HG03442 (cell line): Measurements from ENCODE around the gene PROSER1.
"Not testable (repeated sequence)": the region's sequence is repeated elsewhere in the genome, so short reads cannot be mapped to it uniquely, and the experiment has no call there.

Experiments used
- ATAC-seq: cut with Tn5 transposase; IDR thresholded peaks from one replicate; pipeline ENCODE4 v1.9.1; 2021; ENCODE audit warnings: mild to moderate bottlenecking, moderate library complexity; ENCODE audit not compliant: unreplicated experiment

Gene PROSER1

DNA sequence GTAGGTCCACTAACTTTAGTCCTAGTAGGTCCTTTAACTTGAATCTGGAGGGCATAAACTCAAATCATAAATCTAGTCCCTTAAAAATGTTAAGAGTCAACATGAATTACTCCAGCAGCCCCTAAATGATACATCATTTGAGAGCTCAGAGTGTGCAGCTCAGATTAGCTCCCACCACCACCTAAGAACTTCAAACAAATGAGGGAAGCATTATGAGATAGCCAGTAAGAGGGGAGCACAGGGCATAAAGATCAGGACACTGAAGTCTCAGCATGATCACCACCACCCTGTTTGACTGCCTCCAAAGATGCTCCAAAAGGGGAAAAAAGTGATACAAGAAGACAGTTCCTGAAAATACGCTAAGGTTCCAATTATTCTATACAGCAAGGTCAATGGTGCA is 5.7 kb downstream of the PROSER1 start:
- ATAC-seq: no peak

GRCh38 chr13:39025433-39025839 is 12.5 kb downstream of the PROSER1 start:
- no peak for ATAC-seq

DNA sequence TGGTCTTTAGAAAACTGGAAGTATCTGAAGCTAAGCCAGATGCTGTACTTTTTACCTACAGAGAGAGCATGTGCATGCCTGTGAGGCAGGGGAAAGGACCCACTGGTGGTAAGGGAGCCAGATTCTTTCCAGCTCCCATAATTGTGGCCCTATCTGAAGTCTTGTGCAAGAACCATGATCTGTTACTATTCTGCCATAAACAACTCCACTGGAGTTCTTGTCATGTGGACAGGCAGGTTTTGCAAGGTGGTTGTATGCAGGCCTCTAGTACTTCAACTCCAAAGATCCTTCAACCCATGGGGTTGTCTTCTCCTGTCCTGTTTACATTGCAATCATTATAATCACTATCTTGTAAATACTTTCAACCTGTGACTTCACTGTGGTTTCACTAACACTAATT is 14.1 kb downstream of the PROSER1 start:
- ATAC-seq: no peak

- ATAC-seq: no peak
Measured at GRCh38 chr13:39023316-39023715, 14.6 kb downstream of the PROSER1 start.

- no peak for ATAC-seq
Measured at GRCh38 chr13:39020853-39021462, 16.9 kb downstream of the PROSER1 start.

- ATAC-seq: peak; percentile 68
Measured at GRCh38 chr13:39016787-39017186, 21.1 kb downstream of the PROSER1 start.

GRCh38 chr13:39016087-39016486 is 21.8 kb downstream of the PROSER1 start:
- peak; percentile 95 for ATAC-seq

DNA sequence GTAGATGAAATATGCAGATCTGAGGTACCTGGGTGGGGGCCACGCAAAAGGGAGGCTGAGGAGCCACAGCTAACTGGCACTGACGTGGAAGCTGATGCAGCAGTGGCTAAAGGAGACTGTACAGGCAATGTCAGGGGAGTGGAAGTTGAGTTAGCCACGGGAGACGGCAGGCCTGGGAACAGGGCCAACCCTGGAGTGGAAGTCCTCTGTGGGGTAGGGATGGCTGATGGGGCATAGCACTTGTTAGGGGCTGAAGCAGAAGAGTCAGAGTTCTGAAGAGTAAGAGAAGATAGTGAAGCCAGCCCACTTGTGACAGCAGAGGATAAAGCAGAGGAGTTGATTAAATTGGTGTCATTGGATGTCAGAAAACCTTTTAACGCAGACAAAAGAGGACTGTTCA is 24.4 kb downstream of the PROSER1 start:
- ATAC-seq: no peak

DNA sequence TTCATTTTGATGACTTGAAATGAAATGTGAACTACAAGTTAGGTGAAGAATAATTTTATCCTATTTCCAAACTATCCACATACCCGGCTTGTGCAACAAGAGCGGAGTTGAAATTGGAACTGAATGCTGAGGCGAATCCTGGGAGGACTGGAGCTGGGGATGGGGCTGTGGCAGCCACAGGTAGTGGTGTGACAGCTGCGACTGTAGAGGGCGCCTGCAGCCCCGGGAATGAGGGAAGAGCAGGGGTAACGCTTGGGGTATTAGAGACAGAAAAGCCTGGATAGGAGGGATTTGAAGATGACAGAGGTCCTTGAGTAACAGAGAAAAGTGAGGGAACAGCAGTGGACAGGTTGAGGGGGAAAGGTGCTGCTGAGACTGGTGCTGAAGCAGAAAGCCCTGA is 25.3 kb downstream of the PROSER1 start:
- ATAC-seq: no peak

DNA sequence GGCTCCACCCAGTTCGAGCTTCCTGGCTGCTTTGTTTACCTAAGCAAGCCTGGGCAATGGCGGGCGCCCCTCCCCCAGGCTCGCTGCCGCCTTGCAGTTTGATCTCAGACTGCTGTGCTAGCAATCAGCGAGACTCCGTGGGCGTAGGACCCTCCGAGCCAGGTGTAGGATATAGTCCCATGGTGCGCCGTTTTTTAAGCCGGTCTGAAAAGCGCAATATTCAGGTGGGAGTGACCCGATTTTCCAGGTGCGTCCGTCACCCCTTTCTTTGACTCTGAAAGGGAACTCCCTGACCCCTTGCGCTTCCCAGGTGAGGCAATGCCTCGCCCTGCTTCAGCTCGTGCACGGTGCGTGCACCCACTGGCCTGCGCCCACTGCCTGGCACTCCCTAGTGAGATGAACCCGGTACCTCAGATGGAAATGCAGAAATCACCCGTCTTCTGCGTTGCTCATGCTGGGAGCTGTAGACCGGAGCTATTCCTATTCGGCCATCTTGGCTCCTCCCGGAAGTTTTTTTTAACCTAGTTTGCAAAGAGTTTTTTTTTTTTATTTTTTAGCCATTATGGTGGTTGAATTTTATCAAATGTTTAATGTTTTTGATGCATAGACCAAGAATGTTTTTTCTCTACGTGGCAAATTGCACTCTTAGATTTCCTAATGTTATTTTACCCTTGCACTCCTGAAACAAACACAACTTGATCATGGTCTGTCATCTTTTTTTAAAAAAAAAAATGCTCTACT is 31.3 kb downstream of the PROSER1 start:
- ATAC-seq: not testable (repeated sequence)

GRCh38 chr13:38998739-38999138 is 39.1 kb downstream of the PROSER1 start:
- no peak for ATAC-seq

DNA sequence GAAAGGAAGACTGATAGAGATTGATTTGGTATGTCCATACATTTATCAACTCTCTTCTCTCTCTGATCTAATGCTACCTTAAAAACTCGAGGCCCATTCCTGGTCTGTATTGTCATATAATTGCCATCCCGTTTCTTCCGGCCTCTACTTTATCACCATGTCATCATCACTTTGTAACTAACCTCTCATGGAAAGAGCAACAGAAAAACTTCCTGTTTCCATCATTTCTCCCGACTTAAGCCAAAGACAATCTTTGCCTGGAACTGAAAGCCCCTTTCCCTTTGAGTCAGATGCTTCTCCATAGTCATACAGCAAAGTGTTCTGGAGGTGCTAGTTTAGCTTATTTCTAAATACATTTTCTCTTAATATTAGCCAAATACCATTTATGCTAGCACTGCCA is 44.5 kb downstream of the PROSER1 start:
- ATAC-seq: no peak

DNA sequence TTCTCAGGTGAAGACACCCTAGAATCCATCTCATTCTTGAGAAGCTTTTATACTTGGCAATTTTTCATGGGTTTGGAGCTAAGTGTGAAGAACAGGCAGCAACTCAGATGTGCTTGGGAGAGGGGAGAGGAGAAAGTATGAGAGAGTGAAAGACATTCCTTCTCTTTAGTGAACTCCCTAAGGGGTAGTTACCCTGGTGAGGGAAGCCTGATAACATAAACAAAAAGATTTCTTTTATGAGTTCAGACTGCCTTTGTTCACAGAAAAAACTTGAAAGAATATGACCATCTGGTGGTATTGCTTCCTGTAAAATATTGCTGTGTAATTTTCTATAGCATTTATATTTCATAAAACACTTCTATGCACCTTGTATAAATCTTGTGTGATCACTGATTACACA is 47.2 kb downstream of the PROSER1 start, which contains the start of gene STOML3:
Gene STOML3 (minus strand): TSS at position 139 of the 400 bp plus-strand sequence. CDS start 110 bp downstream, at position 29.
- ATAC-seq: no peak

DNA sequence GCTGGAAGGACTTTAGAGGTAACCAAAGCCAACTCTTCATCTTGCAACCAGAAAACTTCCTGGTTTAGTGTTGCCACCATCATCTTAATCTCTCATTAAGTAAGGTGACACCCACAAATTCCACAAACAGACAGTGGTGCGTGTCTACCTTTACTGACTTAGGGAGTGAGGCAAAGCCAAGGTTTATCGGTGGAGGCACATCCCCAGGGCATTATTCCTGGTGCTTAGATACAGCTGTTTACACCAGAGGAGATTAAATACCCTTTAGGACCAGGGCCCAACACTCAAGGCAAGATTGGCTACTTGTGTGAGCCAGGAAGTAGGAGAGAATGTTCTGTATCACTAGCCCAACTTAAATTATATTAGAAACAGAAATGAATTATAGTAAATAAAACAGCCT is 56.8 kb downstream of the PROSER1 start:
- ATAC-seq: no peak

- ATAC-seq: no peak
Measured at GRCh38 chr13:38980750-38981078, 57.2 kb downstream of the PROSER1 start.

GRCh38 chr13:38979891-38980749 is 57.8 kb downstream of the PROSER1 start:
- no peak for ATAC-seq

DNA sequence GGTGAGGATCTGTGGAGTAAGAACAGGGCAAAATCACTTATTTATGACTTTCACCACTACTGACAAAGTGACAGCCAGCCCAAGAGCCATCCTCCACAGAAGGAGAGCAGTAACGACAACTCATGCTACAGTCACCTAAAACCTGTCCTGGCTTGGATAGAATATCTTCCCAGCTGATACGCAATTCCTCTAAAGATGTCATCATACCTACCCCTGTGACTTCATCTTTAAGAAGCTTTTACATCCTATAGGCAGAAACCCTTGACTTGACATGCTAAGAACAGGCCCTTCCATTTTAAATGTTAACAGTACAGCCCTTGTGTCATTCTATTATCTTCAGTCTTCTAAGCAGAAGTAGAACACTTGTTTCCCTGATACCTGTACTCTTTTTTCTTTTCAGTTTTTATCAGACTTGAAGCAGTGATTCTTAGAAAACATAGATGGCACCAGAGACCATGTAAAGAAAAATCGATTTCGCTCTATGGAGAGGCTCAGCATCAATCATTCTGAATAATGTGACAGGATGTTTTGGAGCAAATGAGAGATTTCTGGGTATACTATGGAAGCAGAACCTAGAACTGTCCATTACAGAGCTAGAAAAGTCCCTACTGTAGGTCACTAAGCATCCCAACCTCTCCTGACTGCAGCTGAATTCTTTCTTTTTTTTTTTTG is 67.4 kb downstream of the PROSER1 start:
- ATAC-seq: no peak

GRCh38 chr13:38969187-38969586 is 68.7 kb downstream of the PROSER1 start:
- ATAC-seq: no peak

GRCh38 chr13:38967446-38967845 is 70.4 kb downstream of the PROSER1 start:
- no peak for ATAC-seq

DNA sequence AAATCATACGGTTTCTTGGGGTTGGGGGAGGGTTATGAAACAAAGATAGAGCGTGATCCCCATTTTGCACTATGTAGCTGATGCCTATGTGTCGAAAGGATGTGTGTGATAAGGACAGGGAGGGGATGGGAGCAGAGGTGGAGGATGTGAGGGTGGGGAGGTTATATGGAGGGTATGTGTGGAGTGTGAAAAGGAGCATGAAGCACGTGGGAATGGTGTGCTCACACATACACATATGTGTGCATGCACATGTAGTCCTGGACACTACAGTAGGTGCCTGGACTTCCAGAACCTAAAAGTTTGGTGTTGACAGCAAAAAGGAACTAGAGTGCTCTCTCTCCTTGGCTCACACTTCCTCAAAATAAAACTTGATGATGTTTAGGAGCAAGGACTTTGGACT is 72.6 kb downstream of the PROSER1 start:
- ATAC-seq: no peak

DNA sequence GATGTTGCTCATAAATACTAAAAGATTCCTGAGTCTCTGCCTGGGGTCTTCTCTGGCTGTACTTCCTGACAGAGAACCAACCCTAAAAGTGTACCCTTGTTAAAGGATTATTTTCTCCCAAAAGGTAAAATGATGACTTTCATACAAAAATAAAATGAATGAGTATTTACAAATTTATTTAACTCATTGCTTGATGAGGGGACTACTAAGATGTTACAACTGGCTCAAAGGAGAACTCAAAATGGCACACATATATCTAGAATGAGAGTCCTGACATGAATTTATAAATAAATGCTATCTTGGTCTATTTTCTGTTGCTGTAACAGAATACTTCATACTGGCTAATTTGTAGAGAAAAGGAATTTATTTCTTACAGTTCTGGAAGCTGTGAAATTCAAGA is 77.7 kb downstream of the PROSER1 start:
- ATAC-seq: no peak
